ENCODE results near the gene UHMK1.

- no peak for TF ChIP-seq CTCF (IDR thresholded peaks at IDR 0.05)
- TF ChIP-seq POLR2A (IDR thresholded peaks at IDR 0.05) = no peak
These were observed 10.4 kb upstream of the UHMK1 start for GRCh38 chr1:162487241-162487640.

Measured in transverse colon (tissue), 3 donors.